ENCODE measurements around the gene C4A. TPM values are rescaled to one million over a fixed set of nuclear protein-coding genes. Genes with fewer than 3 reads are reported as not detected.

C4A gene
- total and polyA plus RNA-seq, 11 donors = 34.5 to 301 (median 79.8) TPM

GRCh38 chr6:31946370-31946885 lies 35.4 kb upstream of the C4A start:
- intact Hi-C loops (cut with DNase I) = loop anchor here in 1 of 10 donors (5.0 kb wide), 1 partner anchor 39 kb away; no protein-coding TSS in a partner anchor
- TF ChIP-seq POLR2A (IDR thresholded peaks at IDR 0.05) (no peak), CTCF (IDR thresholded peaks at IDR 0.05) (no peak)
- 74 to 81% (median 77%) methylated on average over 11 of the region's 11 CpGs for WGBS, 4 donors
- no peak for ATAC-seq
- DNase-seq = no peak
- Histone ChIP-seq H3K9me3 (no peaks in the 10 kb centered on the region), H3K27ac (peak overlapping the region in 9 of 12 donors; percentile 54 to 86 (median 75)), H3K36me3 (peaks cover 0 to 11% (median 2%) of the 10 kb centered on the region in 9 donors), H3K4me3 (peak overlapping the region in 7 of 12 donors; percentile 27 to 50 (median 35)), H3K4me1 (peaks cover 0 to 17% (median 0%) of the 10 kb centered on the region in 12 donors), H3K27me3 (peaks cover 0 to 11% (median 0%) of the 10 kb centered on the region in 9 donors)

GRCh38 chr6:31947070-31947675 lies 34.7 kb upstream of the C4A start:
- H3K27me3 ChIP-seq = peaks cover 0 to 11% (median 0%) of the 10 kb centered on the region in 9 donors
- no peak for ATAC-seq
- WGBS, 4 donors = 84 to 88% (median 84%) methylated on average over 20 to 24 of the region's 24 CpGs
- DNase-seq = no peak
- H3K4me1 ChIP-seq = peaks cover 0 to 17% (median 0%) of the 10 kb centered on the region in 12 donors
- H3K36me3 ChIP-seq = peaks cover 0 to 19% (median 9%) of the 10 kb centered on the region in 9 donors
- intact Hi-C loops (cut with DNase I) = loop anchor here in 1 of 10 donors (5.0 kb wide), 1 partner anchor 40 kb away; no protein-coding TSS in a partner anchor
- no peak overlapping the region for H3K4me3 ChIP-seq
- H3K9me3 ChIP-seq = no peaks in the 10 kb centered on the region
- H3K27ac ChIP-seq = no peak overlapping the region
- TF ChIP-seq POLR2A (IDR thresholded peaks at IDR 0.05) = no peak
- no peak for TF ChIP-seq CTCF (IDR thresholded peaks at IDR 0.05)

DNA sequence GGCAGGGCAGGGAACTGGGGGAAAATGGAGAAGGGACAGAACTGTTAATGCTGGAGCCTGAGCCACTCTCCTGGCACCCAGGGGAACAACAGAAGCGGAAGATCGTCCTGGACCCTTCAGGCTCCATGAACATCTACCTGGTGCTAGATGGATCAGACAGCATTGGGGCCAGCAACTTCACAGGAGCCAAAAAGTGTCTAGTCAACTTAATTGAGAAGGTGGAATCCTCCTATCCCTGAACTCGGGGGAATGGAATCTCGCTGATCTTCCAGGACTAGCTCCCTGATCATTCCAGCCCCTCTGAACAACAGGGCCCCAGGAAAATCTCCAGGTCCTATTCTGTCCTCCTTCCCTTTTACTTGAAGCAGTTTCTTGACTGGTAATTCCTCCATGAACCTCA lies 34.0 kb upstream of the C4A start:
- Histone ChIP-seq H3K27me3 (peaks cover 0 to 4% (median 0%) of the 10 kb centered on the region in 9 donors), H3K27ac (no peak overlapping the region), H3K4me1 (peaks cover 0 to 17% (median 0%) of the 10 kb centered on the region in 12 donors), H3K36me3 (peaks cover 0 to 25% (median 16%) of the 10 kb centered on the region in 9 donors), H3K9me3 (no peaks in the 10 kb centered on the region), H3K4me3 (no peak overlapping the region)
- DNase-seq = no peak
- 80 to 84% (median 83%) methylated on average over 4 of the region's 4 CpGs for WGBS, 4 donors
- intact Hi-C loops (cut with DNase I) = loop anchor here in 1 of 10 donors (5.0 kb wide), 1 partner anchor 41 kb away; no protein-coding TSS in a partner anchor
- no peak for ATAC-seq
- no peak for TF ChIP-seq CTCF (IDR thresholded peaks at IDR 0.05)
- TF ChIP-seq POLR2A (IDR thresholded peaks at IDR 0.05) = no peak

GRCh38 chr6:31948306-31948705 lies 33.6 kb upstream of the C4A start:
- intact Hi-C loops (cut with DNase I) = loop anchor here in 1 of 10 donors (5.0 kb wide), 1 partner anchor 41 kb away; no protein-coding TSS in a partner anchor
- WGBS, 4 donors = 80 to 90% (median 84%) methylated on average over 5 of the region's 5 CpGs
- peaks cover 0 to 30% (median 20%) of the 10 kb centered on the region in 9 donors for H3K36me3 ChIP-seq
- ATAC-seq = no peak
- no peak overlapping the region for H3K27ac ChIP-seq
- TF ChIP-seq POLR2A (IDR thresholded peaks at IDR 0.05) (no peak), CTCF (IDR thresholded peaks at IDR 0.05) (no peak)
- no peaks in the 10 kb centered on the region for H3K9me3 ChIP-seq
- H3K4me3 ChIP-seq = no peak overlapping the region
- peaks cover 0 to 3% (median 0%) of the 10 kb centered on the region in 9 donors for H3K27me3 ChIP-seq
- no peak for DNase-seq
- peaks cover 0 to 17% (median 0%) of the 10 kb centered on the region in 12 donors for H3K4me1 ChIP-seq

All from heart left ventricle (tissue), 16 donors.